C4-2B (cell line): ENCODE data around the gene DMTF1.

Experiments
- H3K27ac ChIP-seq: fragments of 450-650 bp; 2 replicates; pipeline ENCODE4 v1.5.1; 2017
- ZFX ChIP-seq: fragments of 450-650 bp; IDR thresholded peaks from 2 replicates; pipeline ENCODE4 v1.6.1; 2017
- TF ChIP-seq, protein P1 (sequence below): fragments of 450-650 bp; conservative IDR thresholded peaks from 2 replicates; pipeline ENCODE4 v1.5.1; 2017; ENCODE audit warnings: mild to moderate bottlenecking

The DMTF1 gene

DNA sequence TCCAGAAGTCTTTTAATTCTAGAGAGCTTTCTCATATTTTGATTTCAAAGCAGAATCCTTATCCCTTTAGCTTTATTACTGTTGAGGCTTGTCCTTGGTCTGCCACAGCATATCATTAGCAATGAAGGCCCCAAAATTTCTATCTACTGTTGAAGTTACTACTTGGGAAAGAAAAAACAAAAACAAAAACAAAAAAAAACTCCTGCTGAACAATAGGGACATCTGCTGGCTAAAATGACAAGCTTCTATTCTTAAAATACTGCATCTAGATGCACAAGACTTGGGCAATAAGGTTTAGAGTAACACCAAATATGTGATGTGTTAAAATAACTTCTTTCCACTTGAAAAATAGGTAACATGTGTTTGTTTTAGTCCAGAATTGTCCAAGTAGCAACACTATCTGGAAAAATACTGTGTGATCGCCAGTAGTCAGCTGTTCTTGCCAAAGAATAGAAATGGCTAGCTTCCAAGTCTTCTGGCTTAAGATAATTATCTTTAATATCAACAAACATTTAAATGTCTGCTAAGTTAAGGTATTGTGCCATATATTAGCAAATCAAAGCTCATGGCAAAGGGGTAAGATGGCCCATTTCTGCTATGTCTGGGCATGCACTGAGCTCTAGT lies 3.8 kb upstream of the DMTF1 start:
- H3K27ac ChIP-seq: no peak overlapping the region
- TF ChIP-seq, protein P1, sequence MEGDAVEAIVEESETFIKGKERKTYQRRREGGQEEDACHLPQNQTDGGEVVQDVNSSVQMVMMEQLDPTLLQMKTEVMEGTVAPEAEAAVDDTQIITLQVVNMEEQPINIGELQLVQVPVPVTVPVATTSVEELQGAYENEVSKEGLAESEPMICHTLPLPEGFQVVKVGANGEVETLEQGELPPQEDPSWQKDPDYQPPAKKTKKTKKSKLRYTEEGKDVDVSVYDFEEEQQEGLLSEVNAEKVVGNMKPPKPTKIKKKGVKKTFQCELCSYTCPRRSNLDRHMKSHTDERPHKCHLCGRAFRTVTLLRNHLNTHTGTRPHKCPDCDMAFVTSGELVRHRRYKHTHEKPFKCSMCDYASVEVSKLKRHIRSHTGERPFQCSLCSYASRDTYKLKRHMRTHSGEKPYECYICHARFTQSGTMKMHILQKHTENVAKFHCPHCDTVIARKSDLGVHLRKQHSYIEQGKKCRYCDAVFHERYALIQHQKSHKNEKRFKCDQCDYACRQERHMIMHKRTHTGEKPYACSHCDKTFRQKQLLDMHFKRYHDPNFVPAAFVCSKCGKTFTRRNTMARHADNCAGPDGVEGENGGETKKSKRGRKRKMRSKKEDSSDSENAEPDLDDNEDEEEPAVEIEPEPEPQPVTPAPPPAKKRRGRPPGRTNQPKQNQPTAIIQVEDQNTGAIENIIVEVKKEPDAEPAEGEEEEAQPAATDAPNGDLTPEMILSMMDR: peak; percentile 95
- TF ChIP-seq ZFX: no peak

DNA sequence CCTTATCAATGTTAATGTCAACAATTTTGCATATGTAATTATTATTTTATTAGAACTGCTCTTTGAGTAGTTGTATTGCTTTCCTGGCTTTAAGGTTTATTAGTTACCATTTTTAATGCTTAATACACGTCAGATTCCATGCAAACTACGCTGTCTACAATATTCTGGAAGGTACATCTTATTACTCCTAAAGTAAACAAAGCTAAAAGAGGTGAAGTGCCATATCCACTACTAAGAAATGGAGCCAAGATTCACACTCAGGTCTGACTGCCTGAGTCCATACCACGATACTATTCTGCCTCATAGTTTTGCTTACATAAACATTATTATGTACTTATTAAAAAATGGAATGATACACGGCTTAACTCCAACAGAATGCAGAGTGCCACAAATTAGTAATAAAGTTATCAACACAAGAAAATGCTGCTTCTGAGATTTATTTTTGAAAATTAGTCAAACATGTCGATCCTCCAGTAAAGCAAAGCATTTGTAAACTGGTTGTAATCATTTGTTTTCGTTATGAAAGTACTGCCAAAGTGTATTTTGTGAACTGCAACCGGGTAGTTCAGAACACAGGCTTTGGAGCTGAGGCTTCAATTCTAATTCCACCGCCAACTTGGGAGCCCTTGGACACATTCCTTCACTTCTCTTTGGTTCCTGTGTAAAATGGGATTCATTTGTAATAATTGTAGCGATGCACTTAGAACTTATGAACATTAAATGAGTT lies 1.1 kb upstream of the DMTF1 start:
- TF ChIP-seq, protein P1: no peak
- TF ChIP-seq ZFX: no peak
- peak overlapping the region; percentile 94 for H3K27ac ChIP-seq

DNA sequence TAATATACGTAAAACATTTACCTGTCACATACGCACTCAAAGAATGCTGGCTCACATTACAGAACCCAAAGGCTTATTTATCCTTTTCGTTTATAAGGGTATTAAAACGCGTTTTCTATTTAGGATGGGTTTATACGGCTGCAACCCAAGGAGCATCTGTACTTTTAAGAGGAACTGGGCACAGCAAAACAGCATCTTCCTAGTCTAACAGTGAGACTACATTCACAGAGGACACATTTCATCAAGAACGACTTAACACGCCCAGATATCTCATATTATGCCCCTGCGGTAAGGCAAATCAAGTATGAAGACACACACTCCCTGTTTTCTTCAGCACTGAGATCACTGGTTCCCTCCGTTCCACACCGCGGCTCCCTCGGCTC lies 533 bp upstream of the DMTF1 start:
- TF ChIP-seq, protein P1: no peak
- TF ChIP-seq ZFX: no peak

DNA sequence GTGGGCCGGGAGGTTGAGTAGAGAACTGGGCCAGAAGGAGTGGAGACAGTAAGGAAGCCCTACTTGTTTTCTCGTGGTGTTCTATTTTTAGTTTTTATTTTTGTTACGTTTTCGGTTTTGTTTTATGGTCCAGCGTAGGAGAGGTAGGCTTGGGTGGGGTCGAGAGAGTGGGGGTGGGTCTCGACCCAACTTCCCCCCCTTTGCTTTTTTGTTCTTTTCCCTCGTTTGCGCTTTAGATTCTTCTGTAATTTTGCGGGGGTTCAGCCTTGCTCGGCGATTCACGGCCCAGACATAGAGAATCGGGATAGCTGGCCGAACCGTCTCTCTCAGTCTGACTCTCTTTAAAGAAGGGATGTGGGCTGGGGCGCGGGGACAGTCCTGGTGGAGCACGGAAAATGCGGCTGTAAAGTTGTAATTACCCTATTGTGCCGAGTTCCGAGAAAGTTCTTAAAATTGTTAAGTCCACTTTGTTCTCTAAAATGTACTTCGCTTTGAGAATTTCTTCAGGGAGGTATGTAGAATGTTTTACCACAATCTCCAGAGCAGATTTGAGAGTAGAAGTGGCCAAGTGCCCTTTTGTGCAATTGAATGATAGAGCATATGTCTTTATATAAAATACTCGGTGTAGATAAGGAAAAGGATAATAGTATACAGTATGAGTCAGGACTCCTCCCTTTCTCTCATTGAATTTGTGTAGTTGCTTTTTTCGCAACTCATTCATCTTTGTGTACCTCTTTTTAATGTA lies 816 bp downstream of the DMTF1 start:
- H3K27ac ChIP-seq: peak overlapping the region; percentile 94
- TF ChIP-seq, protein P1: no peak
- TF ChIP-seq ZFX: 0 out of 2 replicates have a peak, but pooled peaks have one; percentile 21

More for the DNA sequence above, 533 bp upstream of the DMTF1 start:
- H3K27ac ChIP-seq: peak overlapping the region; percentile 94

GRCh38 chr7:87154166-87154565 lies 1.9 kb downstream of the DMTF1 start:
- no peak overlapping the region for H3K27ac ChIP-seq
- no peak for TF ChIP-seq ZFX
- TF ChIP-seq, protein P1: no peak

DNA sequence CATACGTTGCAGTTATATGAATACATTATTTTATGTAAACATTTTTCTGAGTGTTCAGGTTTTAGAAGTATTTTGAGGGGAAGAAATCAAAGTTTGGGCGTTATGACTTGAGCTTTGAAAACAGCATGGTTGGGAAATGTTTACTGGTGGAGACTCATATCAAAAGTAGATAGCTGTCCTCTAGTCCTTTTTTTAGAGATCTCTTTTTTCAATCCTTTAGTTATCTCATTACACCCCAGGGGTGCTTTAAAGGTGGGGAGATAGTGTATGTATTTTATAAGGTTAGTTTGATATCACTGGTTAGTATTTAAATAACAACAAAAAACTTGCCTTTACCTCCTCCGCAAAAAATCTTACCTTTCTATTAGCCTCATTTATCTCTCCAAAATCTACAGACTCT lies 2.3 kb downstream of the DMTF1 start:
- TF ChIP-seq, protein P1: no peak
- no peak for TF ChIP-seq ZFX
- H3K27ac ChIP-seq: no peak overlapping the region

- no peak for TF ChIP-seq ZFX
- TF ChIP-seq, protein P1: no peak
Observed at GRCh38 chr7:87155788-87156187, 3.5 kb downstream of the DMTF1 start.

More at GRCh38 chr7:87155788-87156187, 3.5 kb downstream of the DMTF1 start:
- H3K27ac ChIP-seq: no peak overlapping the region
